Measurements from ENCODE around the gene CADPS2.

- TF ChIP-seq CTCF (IDR thresholded peaks at IDR 0.05; ENCODE audit: low read length) = no peak
- TF ChIP-seq EZH2 (optimal IDR thresholded peaks at IDR 0.05; ENCODE audit: low read depth, low read length) = no peak
Observed at GRCh38 chr7:122327969-122328368, 558.3 kb downstream of the CADPS2 start.

Data from MM.1S (cell line).